Peyer's patch (tissue), 4 donors: ENCODE data around the gene KANSL1. TPM values are rescaled to one million over a fixed set of nuclear protein-coding genes. Genes with fewer than 3 reads are reported as not detected.

Experiments
- DNase-seq, 3 donors: peaks; one replicate each; pipeline ENCODE4 v3.0.0-alpha.2; 2017 to 2019
- H3K27ac ChIP-seq, 4 donors: fragments of 200-600 bp; sonication (generic); one replicate each; pipeline ENCODE4 v1.5.1; 2016 to 2019
- H3K27me3 ChIP-seq, 2 donors: fragments of 200-600 bp; sonication (generic); one replicate each; pipeline ENCODE4 v1.5.1; 2019
- H3K36me3 ChIP-seq, 3 donors: fragments of 200-600 bp; sonication (generic); one replicate each; pipeline ENCODE4 v1.5.1; 2016 to 2019
- H3K4me1 ChIP-seq, 4 donors: fragments of 200-600 bp; sonication (generic); one replicate each; pipeline ENCODE4 v1.5.1; 2016 to 2019
- H3K4me3 ChIP-seq, 4 donors: fragments of 200-600 bp; sonication (generic); 1 replicate in 3 of 4; 2 replicates in 1 of 4; pipeline ENCODE4 v1.5.1; 2016 to 2019; ENCODE audit warnings: mild to moderate bottlenecking in 1 of 4
- H3K9me3 ChIP-seq, 4 donors: fragments of 200-600 bp; sonication (generic); one replicate each; pipeline ENCODE4 v1.5.1; 2016 to 2019; ENCODE audit warnings: mild to moderate bottlenecking in 1 of 4
- POLR2A ChIP-seq, 2 donors: fragments of 450-650 bp; IDR thresholded peaks; one replicate each; pipeline ENCODE4 v1.5.1; 2017; ENCODE audit warnings: antibody characterized with exemption in 2 of 2, mild to moderate bottlenecking in 2 of 2, moderate library complexity in 2 of 2
- total RNA-seq, 4 donors: library from RNA; depleted of rRNA; stranded (reverse); fragments of >200 nt; gene quantifications; one replicate each; pipeline ENCODE4 v1.1.0, GENCODE V29; 2016
- TF ChIP-seq, protein P1 (sequence below), 6 experiments: fragments of 450-650 bp in 4 of 6; fragments of 200-600 bp in 2 of 6; sonication (generic) in 1 of 6; IDR thresholded peaks; one replicate each; pipeline ENCODE4 v1.5.1; 2017 to 2019; ENCODE audit warnings: antibody characterized with exemption in 6 of 6, mild to moderate bottlenecking in 3 of 6, moderate library complexity in 1 of 6

The KANSL1 gene
- total RNA-seq, 4 donors from 2014 or later = 97.6 to 328 (median 141) TPM

- no peak for TF ChIP-seq POLR2A (IDR thresholded peaks at IDR 0.05)
- no peak overlapping the region for H3K4me3 ChIP-seq
- DNase-seq = no peak
- H3K36me3 ChIP-seq = no peaks in the 10 kb centered on the region
- no peak overlapping the region for H3K27ac ChIP-seq
- H3K9me3 ChIP-seq = no peaks in the 10 kb centered on the region
- H3K4me1 ChIP-seq = peaks cover 0 to 57% (median 9%) of the 10 kb centered on the region in 4 donors
- no peaks in the 10 kb centered on the region for H3K27me3 ChIP-seq
These were observed 70.8 kb downstream of the KANSL1 start for GRCh38 chr17:46122486-46122871.

DNA sequence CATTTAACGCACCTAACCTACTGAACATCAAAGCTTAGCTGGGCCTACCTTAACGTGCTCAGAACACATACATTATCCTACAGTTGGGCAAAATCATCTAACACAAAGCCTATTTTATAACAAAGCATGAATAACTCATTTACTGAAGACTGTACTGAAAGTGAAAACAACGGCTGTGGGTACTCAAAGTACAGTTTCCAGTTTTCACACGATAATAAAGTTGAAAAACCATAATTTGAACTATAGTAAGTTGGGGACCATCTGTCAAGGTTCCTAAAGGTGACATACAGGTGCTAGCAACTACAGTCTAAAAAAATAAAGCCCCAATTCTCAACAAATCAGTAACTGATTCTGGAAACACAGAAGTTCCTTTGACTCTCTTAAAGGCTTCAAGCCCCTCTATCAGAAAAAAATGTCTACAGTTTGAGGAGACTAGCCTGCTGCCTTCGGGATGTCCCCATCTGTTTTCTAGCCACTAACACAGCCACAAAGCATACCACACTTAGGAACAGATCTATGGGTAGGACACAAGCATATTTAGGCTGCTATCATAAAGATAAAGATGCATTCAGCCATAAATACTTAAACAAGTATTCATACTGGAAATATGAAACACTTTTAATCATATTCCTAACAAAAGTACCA lies 71.3 kb downstream of the KANSL1 start:
- Histone ChIP-seq H3K4me3 (no peak overlapping the region), H3K4me1 (peaks cover 0 to 57% (median 9%) of the 10 kb centered on the region in 4 donors), H3K9me3 (no peaks in the 10 kb centered on the region), H3K27ac (no peak overlapping the region), H3K36me3 (no peaks in the 10 kb centered on the region), H3K27me3 (no peaks in the 10 kb centered on the region)
- no peak for DNase-seq
- no peak for TF ChIP-seq POLR2A (IDR thresholded peaks at IDR 0.05)
- TF ChIP-seq, protein P1, sequence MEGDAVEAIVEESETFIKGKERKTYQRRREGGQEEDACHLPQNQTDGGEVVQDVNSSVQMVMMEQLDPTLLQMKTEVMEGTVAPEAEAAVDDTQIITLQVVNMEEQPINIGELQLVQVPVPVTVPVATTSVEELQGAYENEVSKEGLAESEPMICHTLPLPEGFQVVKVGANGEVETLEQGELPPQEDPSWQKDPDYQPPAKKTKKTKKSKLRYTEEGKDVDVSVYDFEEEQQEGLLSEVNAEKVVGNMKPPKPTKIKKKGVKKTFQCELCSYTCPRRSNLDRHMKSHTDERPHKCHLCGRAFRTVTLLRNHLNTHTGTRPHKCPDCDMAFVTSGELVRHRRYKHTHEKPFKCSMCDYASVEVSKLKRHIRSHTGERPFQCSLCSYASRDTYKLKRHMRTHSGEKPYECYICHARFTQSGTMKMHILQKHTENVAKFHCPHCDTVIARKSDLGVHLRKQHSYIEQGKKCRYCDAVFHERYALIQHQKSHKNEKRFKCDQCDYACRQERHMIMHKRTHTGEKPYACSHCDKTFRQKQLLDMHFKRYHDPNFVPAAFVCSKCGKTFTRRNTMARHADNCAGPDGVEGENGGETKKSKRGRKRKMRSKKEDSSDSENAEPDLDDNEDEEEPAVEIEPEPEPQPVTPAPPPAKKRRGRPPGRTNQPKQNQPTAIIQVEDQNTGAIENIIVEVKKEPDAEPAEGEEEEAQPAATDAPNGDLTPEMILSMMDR (IDR thresholded peaks at IDR 0.05) = no peak

- Histone ChIP-seq H3K9me3 (no peaks in the 10 kb centered on the region), H3K27ac (no peak overlapping the region), H3K36me3 (no peaks in the 10 kb centered on the region), H3K27me3 (no peaks in the 10 kb centered on the region), H3K4me3 (no peak overlapping the region), H3K4me1 (peaks cover 0 to 56% (median 9%) of the 10 kb centered on the region in 4 donors)
- no peak for TF ChIP-seq POLR2A (IDR thresholded peaks at IDR 0.05)
- TF ChIP-seq, protein P1 (IDR thresholded peaks at IDR 0.05) = no peak
- no peak for DNase-seq
These were observed 72.0 kb downstream of the KANSL1 start for GRCh38 chr17:46121165-46121764.

DNA sequence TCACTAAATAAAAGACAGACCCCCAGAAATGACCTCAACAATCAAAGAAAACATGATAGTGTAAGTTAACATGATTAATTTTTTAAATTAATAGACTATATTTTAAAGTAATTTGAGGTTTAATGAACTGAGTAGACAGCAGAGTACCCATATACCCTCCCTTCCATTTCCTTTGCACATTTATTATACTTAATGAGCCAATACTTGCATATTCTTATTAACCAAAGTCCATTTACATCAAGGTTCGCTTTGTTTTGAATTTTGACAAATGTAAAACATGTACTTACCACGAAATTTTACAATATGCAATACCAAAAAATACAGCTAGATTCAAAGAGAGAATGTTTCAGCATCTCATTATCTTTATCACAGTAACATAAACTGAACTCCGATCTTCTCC lies 72.7 kb downstream of the KANSL1 start:
- DNase-seq = no peak
- TF ChIP-seq POLR2A (IDR thresholded peaks at IDR 0.05) = no peak
- TF ChIP-seq, protein P1 (IDR thresholded peaks at IDR 0.05) = no peak
- H3K27me3 ChIP-seq = no peaks in the 10 kb centered on the region
- H3K9me3 ChIP-seq = no peaks in the 10 kb centered on the region
- H3K36me3 ChIP-seq = no peaks in the 10 kb centered on the region
- peaks cover 0 to 51% (median 9%) of the 10 kb centered on the region in 4 donors for H3K4me1 ChIP-seq
- H3K27ac ChIP-seq = no peak overlapping the region
- no peak overlapping the region for H3K4me3 ChIP-seq

- peaks cover 0 to 51% (median 9%) of the 10 kb centered on the region in 4 donors for H3K4me1 ChIP-seq
- no peaks in the 10 kb centered on the region for H3K9me3 ChIP-seq
- H3K36me3 ChIP-seq = no peaks in the 10 kb centered on the region
- no peak overlapping the region for H3K4me3 ChIP-seq
- no peak for DNase-seq
- H3K27me3 ChIP-seq = no peaks in the 10 kb centered on the region
- TF ChIP-seq, protein P1 (IDR thresholded peaks at IDR 0.05) = no peak
- TF ChIP-seq POLR2A (IDR thresholded peaks at IDR 0.05) = no peak
- no peak overlapping the region for H3K27ac ChIP-seq
These were observed 73.2 kb downstream of the KANSL1 start for GRCh38 chr17:46120078-46120477.

GRCh38 chr17:46118964-46119363 lies 74.3 kb downstream of the KANSL1 start:
- no peak overlapping the region for H3K27ac ChIP-seq
- H3K4me3 ChIP-seq = no peak overlapping the region
- TF ChIP-seq POLR2A (IDR thresholded peaks at IDR 0.05) = no peak
- TF ChIP-seq, protein P1 (IDR thresholded peaks at IDR 0.05) = no peak
- H3K36me3 ChIP-seq = no peaks in the 10 kb centered on the region
- H3K9me3 ChIP-seq = no peaks in the 10 kb centered on the region
- H3K27me3 ChIP-seq = no peaks in the 10 kb centered on the region
- peaks cover 0 to 51% (median 9%) of the 10 kb centered on the region in 4 donors for H3K4me1 ChIP-seq
- DNase-seq = no peak
